Parathyroid adenoma (tissue), 2 donors: ENCODE results near the gene PRPF38B.

Experiments
- H2AFZ ChIP-seq: fragments of 300-600 bp; sonication (generic); one replicate; pipeline ENCODE4 v1.7.0; 2017; ENCODE audit warnings: antibody characterized with exemption, mild to moderate bottlenecking
- H3K27ac ChIP-seq: fragments of 300-600 bp; sonication (generic); one replicate; pipeline ENCODE4 v1.7.0; 2017
- H3K27me3 ChIP-seq: fragments of 300-600 bp; sonication (generic); one replicate; pipeline ENCODE4 v1.7.0; 2017; ENCODE audit warnings: low read length; ENCODE audit not compliant: control insufficient read depth, insufficient read depth
- H3K36me3 ChIP-seq: fragments of 300-600 bp; sonication (generic); one replicate; pipeline ENCODE4 v1.7.0; 2017; ENCODE audit warnings: low read length; ENCODE audit not compliant: control insufficient read depth, insufficient read depth
- H3K4me1 ChIP-seq: fragments of 300-600 bp; sonication (generic); one replicate; pipeline ENCODE4 v1.7.0; 2017; ENCODE audit warnings: control low read depth
- H3K4me2 ChIP-seq: fragments of 300-600 bp; sonication (generic); one replicate; pipeline ENCODE4 v1.7.0; 2017; ENCODE audit warnings: low read length
- H3K4me3 ChIP-seq: fragments of 300-600 bp; sonication (generic); one replicate; pipeline ENCODE4 v1.7.0; 2017; ENCODE audit warnings: low read depth, low read length
- H3K79me2 ChIP-seq: fragments of 300-600 bp; sonication (generic); one replicate; pipeline ENCODE4 v1.7.0; 2017; ENCODE audit warnings: control low read depth
- H3K9ac ChIP-seq: fragments of 300-600 bp; sonication (generic); one replicate; pipeline ENCODE4 v1.7.0; 2017; ENCODE audit warnings: mild to moderate bottlenecking
- H3K9me3 ChIP-seq: fragments of 300-600 bp; sonication (generic); one replicate; pipeline ENCODE4 v1.7.0; 2017; ENCODE audit warnings: low read length; ENCODE audit not compliant: control insufficient read depth
- TF ChIP-seq, protein P1 (sequence below): fragments of 300-600 bp; sonication (generic); IDR thresholded peaks from one replicate; pipeline ENCODE4 v1.7.0; 2017; ENCODE audit warnings: antibody characterized with exemption, mild to moderate bottlenecking
- donor health status: primary hyperparathyroidism.

The PRPF38B gene

DNA sequence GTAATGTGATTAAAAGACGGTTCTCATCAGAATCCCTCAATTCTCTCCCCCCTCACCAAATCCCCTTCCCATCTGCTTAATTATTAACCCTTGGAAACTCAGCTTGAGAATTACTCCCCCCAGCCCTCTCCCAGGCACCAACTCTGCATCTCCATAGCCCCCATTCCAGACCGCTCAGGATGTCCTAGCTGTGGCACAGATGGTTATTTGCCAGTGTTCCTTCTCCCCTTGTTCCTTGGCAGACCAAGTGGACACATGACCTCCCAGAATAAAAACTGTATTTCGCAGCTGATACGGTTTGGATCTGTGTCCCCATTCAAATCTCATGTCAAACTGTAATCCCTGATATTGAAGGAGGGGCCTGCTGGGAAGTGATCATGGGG, 45.9 kb upstream of the PRPF38B start:
- Histone ChIP-seq H3K4me3 (no peak overlapping the region), H3K9ac (no peak overlapping the region), H2AFZ (no peak overlapping the region), H3K79me2 (no peaks in the 10 kb centered on the region), H3K4me1 (no peaks in the 10 kb centered on the region), H3K9me3 (no peaks in the 10 kb centered on the region), H3K36me3 (no peaks in the 10 kb centered on the region), H3K27ac (no peak overlapping the region), H3K27me3 (no peaks in the 10 kb centered on the region), H3K4me2 (no peak overlapping the region)
- TF ChIP-seq, protein P1, sequence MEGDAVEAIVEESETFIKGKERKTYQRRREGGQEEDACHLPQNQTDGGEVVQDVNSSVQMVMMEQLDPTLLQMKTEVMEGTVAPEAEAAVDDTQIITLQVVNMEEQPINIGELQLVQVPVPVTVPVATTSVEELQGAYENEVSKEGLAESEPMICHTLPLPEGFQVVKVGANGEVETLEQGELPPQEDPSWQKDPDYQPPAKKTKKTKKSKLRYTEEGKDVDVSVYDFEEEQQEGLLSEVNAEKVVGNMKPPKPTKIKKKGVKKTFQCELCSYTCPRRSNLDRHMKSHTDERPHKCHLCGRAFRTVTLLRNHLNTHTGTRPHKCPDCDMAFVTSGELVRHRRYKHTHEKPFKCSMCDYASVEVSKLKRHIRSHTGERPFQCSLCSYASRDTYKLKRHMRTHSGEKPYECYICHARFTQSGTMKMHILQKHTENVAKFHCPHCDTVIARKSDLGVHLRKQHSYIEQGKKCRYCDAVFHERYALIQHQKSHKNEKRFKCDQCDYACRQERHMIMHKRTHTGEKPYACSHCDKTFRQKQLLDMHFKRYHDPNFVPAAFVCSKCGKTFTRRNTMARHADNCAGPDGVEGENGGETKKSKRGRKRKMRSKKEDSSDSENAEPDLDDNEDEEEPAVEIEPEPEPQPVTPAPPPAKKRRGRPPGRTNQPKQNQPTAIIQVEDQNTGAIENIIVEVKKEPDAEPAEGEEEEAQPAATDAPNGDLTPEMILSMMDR, result no peak

DNA sequence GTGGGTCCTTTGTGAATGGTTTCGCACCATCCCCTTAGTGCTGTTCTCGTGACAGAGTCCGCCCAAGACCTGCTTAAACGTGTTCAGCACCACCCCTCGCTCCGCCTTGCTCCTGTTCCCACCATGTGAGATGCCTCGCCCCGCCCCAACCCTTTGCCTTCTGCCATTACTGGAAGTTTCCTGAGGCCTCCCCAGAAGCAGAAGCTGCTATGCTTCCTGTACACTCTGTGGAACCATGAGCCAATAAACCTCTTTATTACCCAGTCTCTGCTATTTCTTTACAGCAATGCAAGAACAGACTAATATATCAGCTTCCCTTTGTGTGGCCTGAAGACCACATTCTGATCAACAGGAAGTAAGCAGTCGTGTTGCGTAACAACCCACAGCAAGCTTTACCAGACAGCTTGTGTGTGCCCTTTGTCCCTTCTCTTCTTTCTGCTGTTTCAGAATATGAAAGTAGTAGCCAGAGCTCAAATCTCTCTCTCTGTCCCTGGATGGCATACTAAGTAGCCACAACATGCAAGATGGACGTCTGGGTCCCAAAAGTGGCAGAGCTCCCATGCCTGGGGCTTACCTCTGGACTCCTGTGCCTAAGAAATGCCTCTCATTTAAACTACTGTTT, 45.4 kb upstream of the PRPF38B start:
- Histone ChIP-seq H3K27me3 (no peaks in the 10 kb centered on the region), H3K4me3 (no peak overlapping the region), H3K36me3 (no peaks in the 10 kb centered on the region), H3K79me2 (no peaks in the 10 kb centered on the region), H3K9ac (no peak overlapping the region), H3K27ac (peak overlapping the region; percentile 44), H2AFZ (no peak overlapping the region), H3K4me2 (no peak overlapping the region), H3K4me1 (no peaks in the 10 kb centered on the region), H3K9me3 (no peaks in the 10 kb centered on the region)
- TF ChIP-seq, protein P1, result no peak

DNA sequence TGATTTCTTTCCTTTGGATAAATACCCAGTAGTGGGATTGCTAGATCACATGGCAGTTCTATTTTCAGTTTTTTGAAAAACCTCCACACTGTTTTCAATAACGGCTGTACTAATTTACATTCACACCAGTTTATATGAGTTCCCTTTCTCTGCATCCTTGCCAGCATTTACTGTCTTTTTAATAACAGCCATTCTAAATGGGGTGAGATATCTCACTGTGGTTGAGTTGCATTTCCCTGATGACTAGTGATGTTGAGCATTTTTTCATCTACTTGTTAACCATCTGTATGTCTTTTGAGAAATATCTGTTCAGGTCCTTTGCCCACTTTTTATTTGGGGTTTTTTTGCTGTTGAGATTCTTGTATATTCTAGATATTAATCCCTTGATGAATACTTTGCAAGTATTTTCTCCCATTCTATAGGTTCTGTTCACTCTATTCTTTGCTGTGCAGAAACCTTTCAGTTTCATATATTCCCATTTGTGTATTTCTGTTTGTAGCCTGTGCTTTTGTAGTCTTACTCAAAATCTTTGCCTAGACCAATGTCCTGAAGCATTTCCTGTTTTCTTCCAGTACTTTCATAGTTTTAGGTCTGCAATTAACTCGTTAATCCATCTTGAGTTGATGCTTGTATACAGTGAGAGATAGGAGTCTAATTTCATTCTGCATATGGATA, 38.5 kb upstream of the PRPF38B start:
- Histone ChIP-seq H3K4me2 (no peak overlapping the region), H3K27me3 (no peaks in the 10 kb centered on the region), H3K9me3 (no peaks in the 10 kb centered on the region), H3K79me2 (no peaks in the 10 kb centered on the region), H3K4me3 (no peak overlapping the region), H3K9ac (no peak overlapping the region), H3K36me3 (no peaks in the 10 kb centered on the region), H2AFZ (no peak overlapping the region), H3K4me1 (no peaks in the 10 kb centered on the region), H3K27ac (no peak overlapping the region)
- TF ChIP-seq, protein P1, result no peak

DNA sequence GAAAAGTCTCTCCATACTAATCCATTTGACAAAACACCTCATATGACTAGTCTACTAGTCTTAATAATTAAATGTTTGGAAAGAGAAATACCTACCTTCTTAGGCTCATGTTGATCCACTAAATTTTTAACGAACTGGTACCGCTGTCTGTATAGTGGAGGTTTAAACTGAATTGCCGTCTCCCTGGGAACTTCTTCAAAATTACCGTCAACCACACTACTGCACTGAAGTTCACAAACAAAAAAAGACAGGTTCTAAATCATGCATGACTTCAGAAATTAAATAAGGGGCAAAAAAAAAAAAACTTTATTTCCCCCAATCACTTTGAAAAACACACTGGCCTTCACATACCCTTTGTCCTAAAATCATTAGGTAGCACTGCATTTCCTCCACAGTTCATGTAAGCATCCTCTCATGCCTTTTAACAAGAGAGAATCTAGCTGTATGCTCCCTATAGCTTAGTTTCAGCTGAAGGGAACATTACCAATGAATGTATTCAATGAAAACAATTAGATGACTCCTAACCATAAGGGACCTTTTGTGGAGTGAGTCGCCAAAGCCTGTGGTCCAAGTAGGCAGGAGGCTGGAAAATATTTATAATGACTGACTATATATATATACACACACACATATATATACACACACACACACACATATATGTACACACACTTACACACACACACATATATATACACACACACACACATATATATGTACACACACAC, 34.6 kb upstream of the PRPF38B start:
- no peaks in the 10 kb centered on the region for H3K36me3 ChIP-seq
- no peak overlapping the region for H3K9ac ChIP-seq
- TF ChIP-seq, protein P1, result no peak
- H3K79me2 ChIP-seq, result no peaks in the 10 kb centered on the region
- no peak overlapping the region for H2AFZ ChIP-seq
- H3K27ac ChIP-seq, result no peak overlapping the region
- H3K4me3 ChIP-seq, result no peak overlapping the region
- no peak overlapping the region for H3K4me2 ChIP-seq
- no peaks in the 10 kb centered on the region for H3K4me1 ChIP-seq
- H3K27me3 ChIP-seq, result no peaks in the 10 kb centered on the region
- H3K9me3 ChIP-seq, result no peaks in the 10 kb centered on the region
